Activated CD8-positive, alpha-beta memory T cell treated with anti-CD3 and anti-CD28 coated beads for 24 hours (primary cell): Measurements from ENCODE around the gene FGFR3.

ENCODE experiments used
- DNase-seq: peaks from one replicate; pipeline ENCODE4 v3.0.0-alpha.2; 2020

Gene FGFR3

DNA sequence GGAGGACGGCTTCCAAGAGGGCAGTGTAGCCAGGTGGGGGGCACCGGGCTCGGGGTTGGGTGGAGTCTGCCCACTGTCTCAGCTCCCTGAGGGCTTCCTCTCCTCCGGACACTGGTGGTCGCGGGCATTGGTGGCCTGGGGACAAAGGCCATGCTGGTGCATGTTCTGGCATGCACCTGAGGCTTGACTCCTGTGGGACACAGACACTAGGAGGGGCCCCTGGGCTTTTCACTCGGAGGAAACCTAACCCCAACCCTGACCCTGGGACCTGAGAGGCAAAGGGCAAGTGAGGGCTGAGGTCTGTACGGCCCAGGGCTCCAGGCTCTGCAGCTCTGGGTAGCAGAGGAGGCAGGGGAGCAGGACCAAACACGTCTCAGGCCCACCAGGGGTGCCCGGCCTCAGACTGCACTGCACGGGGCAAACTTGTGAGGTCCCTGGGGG lies 22.3 kb upstream of the FGFR3 start:
- no peak for DNase-seq

DNA sequence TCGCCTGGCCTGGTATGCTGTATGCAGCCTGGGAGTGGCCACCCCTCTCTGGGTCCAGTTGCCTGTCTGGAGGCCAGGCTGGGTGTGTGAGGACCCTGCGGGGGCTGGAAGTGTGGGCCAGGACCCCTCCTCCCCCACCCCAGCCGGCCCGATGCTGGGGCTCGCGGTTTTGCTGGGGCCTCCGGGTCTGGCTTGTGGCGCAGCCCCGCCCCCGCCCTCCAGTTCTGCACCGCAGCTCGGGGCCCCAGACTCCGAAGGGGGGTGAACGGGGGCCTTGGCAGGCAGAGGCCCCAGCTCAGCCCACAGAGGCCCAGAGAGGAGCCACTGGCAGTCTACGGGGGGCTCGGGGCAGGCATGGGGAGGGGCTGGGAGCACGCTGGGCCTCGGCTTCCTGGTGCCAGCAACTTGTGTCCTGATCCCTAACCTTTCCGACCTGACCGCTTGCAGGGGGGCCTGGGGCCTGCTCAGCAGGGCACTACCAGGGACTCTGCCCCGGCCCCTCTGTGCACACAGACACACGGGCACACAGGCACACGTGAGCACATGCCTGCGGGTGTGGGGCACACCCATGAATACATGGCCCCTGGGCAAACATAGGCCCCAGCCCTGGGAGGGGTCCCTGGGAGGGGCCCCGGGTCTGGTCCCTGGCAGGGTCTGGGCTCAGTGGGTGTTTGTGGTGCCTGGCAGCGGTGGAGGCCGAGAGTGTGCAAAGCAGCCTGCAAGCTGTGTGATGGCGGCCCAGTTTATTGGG lies 21.4 kb upstream of the FGFR3 start:
- DNase-seq, result no peak

DNA sequence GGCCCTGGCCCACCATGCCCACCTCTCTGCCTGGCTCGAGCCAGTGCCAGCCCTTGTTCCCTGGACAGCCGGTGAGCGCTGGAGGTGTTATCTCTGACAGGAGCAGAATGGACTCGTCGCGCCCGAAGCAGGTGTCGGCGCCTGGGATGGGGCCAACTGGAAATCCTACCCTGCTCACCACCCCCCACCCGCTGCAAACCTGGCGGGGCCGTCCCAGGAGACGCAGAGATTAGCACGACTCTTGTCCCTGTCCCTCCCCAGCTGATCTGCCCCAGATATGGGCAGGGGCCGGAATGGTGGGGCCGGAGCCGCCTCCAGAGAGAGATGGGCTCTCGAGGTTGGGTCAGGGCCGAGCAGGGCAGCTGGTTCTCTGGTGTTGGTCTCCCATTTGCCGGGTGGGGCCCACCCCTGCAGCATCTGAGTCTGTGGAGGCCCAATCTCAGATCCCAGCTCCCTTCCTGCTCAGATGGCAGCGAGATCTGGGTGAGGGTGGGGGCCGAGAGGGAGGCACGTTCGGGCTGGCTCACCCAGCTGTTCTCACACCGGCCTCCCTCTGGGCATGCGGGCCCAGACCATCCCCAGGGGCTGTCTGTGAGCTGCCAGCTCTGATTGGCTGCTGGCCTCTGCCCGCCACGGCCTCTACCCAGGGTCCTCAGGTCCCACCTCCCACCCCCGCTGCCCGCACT lies 20.1 kb upstream of the FGFR3 start:
- no peak for DNase-seq

DNA sequence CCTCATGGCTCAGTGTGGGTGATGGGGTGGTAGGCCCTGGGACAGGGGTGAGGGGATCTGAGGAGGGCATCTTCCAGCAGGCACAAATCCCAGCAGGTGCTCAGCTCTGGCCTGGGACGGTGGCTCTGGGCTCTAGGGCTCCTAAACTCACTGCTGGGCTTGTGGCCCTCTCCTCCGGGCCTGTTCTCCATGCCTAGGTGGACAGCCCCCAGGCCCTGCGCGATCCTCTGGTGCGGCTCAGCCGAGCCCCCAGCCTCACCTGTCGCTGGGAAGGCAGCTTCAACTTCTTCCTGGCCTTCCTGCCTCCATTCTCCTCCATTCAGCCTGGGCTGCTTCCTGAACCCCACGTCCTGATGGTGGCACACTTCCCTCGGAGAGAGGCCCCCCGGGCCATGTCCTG lies 19.3 kb upstream of the FGFR3 start:
- no peak for DNase-seq

DNA sequence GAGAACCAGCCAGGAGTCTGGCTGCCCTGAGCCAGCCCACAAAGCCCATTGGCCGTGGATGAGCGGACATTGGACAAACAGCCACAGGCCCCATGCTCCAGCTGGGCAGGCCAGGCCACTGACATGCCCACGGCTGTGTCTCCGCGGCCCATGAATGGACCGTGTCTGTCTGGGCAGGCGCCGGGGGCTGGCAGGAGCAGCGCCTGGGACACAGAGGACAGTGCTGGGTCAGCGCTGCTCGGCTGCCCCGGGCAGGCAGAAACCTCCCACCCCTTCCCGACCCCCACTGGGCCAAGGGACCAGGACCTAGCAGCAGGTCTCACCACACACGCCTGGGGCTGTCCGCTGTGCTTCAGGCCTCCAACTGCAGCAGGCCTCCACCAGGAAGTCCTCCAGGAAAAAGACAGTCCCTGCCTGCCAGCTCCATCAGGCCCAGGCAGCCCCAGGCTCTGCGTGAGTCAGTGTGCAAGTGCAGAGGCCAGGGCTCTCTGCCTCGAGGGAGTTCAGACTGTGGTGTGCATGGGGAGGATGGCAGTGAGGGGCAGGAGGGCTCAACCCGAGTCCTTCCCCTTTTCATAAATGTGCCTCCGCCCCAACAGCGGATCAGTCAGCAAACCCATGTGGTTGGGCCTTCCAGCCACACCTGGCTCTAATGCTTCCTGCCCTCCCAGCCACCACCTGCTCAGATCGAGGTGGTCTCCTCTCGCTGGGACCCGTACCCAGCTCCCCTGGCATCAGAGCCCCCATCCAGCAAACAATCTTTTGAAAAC lies 17.2 kb upstream of the FGFR3 start:
- no peak for DNase-seq

DNA sequence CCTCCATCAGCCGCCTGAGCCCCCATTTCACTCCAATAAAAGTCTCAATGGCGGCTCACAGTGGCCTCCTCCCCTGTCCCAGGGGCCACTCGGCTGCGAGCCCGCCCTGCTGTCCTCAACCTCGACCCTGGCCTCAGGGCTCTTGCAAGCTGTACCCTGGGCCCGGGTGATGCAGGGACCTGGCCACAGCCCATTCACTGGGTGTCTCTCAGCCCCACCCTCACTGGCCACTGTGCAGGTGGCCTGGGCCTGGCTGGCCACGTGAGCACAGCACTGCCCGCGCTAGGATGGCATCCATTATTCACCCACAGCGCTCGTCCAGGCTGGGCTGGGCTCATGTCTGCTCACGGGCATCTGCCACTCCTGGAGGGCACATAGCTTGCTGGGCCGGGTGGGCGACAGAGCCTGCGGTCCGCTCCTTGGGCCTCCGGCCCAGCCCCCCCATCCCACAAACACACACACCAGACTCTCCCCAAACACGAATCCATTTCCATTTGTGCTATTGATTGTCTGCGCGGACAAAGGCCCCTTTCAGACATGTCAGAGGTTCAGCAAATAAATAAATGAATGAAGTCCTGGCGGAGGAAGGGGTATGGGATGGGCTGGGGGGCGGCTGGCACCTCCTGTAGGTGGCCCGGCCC lies 16.5 kb upstream of the FGFR3 start:
- no peak for DNase-seq

DNA sequence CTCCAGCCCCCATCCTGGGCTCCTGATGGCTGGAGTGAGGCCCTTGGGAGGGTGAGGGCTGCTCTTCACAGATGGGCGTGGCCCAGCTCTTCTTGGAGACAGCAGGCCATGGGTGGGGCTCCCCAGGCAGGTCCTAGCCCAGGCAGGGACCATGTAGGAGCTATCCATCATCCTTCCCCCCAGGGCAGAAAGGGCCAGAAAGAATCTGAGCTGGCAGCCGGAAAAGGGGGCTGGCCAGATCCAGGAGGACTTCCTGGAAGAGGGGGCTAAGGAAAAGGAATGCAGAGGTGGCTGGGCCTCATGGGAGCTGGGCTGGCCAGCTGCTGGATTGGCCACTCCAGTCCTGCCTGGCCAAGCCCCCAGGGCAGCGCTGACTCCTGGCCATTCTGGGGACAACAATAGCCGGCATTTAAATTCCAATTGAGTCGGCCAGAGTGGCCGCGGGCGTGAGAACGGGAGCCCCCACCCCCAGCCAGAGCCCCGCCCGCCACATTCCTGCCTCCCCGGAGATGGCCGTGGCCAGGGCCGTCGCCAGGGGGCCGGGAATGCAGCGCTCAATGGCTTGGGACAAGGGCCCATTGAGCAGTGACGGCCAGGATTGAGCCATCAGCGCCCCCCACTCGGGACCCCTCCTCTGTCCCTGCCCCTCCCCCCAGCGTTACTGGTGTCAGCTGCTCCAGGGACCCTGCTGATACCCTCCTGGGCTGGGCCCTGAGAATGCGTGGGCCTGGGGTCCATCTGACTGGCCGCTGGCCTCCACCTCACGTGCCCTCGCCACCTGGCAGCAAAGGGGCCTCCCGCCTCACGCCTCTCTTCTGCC lies 15.1 kb upstream of the FGFR3 start:
- no peak for DNase-seq

DNA sequence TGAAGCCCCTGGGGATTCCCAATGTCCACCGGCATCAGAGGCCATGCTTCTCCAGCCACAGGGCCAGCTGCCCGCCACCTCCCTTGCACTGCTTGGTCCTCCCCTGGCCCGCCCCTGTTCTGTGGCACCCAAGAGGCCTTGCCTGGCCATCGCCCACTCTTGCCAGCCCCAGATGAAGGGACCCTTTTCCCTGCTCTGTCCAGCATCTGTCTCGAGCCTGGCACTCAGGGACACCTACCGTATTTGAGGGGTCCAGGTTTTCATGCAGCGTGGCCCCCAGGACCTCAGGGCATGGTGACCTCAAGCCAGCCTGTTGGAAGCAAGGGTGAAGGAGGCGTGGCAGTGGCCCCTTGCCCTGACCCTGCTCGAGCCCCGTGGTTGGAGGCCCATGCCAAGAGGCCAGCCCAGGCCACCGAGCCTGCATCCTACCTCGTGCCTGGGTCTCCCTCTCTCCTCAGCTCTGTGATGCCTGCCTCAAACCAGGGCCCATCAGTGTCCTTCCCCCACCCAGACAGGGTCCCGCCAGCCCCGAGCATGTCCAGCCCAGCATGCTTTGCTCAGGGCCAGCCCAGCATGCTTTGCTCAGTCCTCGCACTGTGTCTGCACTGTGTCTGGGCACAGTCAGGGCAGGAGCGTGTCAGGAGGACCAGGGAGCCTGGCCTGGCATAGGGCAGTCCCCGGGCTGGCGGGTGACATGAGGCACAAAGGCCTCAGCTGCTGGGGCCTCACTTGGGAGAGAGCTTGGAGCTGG lies 14.3 kb upstream of the FGFR3 start:
- no peak for DNase-seq

DNA sequence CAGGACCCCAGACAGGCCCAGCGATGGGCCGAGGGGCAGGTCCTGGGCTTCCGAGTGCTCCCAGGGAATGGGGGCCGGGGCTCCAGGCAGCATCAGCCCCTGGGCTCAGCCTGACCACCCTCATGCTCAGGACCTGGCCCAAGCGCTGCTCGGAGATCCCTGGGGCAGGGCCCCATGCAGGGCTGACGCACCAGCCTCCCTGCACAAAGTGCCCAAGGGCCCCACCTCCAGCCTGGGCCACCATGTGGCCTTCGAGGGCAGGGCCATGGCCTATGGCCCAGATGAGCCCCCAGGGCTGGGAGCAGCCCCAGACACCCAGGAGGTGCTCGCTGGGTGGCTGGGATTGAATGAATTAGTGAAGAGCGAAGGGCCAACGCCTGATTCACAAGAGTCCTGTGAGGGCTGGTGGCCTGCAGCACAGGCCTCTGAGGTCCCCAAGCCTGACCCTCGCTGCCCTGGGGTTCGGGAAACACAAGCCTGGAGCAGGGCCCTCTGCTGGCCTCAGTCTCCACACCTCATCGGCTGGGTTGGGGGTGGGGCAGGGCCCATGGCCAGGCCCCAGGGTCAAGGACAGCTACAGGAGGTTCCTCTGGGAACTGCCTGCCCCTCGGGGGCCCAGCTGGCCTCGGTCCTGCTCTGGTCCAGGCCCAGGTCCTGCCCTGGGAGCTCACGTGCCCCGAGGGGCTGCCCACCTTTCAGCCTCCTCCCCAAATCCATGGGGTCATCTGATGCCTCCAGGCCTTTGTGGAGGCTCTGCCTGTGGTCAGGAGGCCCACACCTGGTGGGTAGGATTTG lies 13.3 kb upstream of the FGFR3 start:
- DNase-seq, result no peak

DNA sequence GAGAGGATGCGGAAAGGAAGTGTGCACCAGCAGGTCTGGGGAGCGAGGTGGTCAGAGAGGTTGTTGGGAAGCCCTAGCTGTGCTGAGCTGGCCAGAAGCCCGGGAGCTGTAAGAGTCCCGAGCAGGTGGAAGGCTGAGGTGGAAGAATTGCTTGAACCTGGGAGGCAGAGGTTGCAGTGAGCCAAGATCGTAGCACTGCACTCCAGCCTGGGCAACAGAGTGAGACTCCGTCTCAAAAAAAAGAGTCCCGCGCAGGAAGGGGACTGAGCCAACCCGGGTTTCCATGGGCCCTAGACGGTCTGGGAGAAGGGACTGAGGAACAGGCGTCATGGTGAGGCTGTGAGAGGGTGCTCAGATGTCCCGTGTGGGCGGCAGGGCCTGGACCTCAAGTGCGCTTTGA lies 12.7 kb upstream of the FGFR3 start:
- no peak for DNase-seq

DNA sequence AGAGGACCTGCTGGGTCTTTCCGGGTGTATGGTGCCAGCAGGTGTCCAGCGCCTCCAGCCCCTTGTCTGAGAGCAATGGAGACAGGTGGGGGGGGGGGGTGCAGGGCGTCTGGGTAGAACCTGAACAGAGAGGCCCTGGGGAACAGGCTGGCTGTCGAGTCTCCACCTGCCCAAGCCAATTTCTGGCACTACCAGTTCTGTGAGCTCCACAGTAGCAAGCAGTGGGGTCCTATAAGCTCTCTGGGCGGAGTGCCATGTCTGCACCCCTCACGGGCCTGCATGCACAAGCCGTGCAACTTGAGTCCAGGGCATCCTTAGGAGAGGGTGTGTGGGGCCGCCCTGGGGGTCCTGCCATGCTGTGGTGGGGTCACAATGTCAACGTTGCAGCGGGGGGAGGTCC lies 10.1 kb upstream of the FGFR3 start:
- no peak for DNase-seq

DNA sequence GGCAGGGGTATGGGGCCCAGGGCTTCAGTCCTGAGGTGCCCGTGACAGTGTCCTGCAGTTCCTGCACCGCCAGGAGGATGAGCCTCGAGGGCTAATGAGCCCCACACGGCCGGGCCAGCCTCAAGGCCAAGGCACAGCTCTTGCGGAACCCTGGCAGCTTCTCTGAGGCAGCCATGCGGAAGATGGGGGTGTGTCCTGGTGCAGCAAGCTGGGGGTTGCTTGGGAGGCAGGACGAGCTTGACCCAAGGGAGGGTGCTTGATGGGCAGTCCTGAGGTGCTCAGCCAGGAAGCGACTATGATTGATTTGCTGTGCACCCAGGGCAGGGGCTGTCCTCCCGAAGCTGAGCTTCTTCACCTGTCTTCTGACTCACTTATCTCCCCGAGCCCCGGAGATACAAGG lies 9.1 kb upstream of the FGFR3 start:
- DNase-seq, result no peak

DNA sequence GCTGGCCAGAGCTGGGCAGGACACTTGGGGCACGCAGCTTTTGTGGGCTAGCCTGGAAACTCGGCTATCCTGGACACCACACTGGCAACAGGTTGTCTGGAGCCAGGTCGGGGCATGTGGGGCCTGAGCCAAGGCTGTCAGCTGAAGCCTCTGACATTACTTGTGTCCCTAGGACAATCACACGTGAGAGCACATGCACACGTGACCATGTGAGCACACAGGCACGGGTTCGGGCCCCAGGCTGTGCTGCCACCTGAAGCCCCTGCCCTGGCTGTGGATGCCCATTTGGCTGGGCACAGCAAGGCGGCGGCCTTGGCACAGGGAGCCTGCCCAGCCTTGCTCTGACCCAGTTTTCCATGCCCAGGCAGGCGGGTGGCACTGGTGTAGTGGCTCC lies 8.7 kb upstream of the FGFR3 start:
- no peak for DNase-seq

DNA sequence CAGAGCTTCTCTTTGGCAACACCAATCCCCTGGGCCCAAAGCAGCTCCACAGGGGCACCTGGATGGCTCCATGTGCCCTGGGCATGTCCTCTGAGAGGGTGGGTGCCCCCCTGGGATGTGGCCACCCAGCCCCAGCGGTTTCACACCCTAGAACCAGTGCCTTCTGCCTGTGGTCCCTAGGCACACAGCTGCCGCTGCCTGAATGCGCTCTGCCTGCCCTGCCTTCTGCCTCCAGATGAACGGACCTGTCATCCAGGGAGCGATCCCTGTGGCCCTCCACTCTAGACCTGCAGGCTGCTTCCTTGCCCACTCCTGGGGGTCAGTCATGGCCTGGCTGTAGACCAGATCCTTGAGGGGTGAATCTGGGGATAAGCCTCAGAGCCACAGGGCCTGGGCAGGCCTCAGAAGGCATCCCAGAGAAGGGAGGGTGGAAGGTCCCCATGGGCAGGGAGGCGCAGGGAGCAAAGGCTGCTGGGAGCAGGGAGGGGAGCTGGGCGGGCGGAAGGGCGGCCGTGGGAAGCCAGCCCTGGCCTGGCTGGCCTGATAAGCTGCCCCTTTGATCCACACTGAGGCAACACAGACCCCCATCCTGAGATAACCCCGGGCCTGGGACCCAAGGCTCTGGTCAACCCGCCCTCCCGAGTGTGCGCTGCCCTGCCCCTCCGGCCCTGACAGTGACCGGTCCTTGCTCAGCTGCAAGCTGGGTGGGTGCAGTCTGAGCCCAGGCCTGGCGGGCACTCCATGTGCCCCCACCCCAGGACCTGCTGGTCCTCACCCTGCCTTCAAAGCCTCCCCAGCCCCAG lies 8.1 kb upstream of the FGFR3 start:
- DNase-seq, result no peak

DNA sequence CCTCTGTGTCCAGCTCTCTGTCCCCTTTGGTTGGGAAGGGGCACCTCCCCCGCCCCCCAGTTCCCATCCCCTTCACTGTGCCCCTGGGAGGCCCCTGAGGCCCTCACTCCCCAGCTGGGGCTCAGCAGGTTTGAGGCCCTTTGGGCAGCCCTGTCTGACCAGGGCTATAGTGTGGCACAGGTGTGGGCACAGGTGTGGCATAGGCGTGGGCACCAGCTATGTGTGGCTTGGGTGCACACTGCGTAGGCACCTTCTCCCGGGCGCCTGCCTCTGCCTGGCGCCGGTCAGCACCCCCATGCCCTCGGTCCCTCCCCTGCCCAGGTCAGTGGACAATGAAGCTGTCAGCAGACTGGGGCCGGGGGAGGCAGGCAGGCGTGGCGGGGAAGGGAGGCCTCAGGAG lies 7.5 kb upstream of the FGFR3 start:
- no peak for DNase-seq

DNA sequence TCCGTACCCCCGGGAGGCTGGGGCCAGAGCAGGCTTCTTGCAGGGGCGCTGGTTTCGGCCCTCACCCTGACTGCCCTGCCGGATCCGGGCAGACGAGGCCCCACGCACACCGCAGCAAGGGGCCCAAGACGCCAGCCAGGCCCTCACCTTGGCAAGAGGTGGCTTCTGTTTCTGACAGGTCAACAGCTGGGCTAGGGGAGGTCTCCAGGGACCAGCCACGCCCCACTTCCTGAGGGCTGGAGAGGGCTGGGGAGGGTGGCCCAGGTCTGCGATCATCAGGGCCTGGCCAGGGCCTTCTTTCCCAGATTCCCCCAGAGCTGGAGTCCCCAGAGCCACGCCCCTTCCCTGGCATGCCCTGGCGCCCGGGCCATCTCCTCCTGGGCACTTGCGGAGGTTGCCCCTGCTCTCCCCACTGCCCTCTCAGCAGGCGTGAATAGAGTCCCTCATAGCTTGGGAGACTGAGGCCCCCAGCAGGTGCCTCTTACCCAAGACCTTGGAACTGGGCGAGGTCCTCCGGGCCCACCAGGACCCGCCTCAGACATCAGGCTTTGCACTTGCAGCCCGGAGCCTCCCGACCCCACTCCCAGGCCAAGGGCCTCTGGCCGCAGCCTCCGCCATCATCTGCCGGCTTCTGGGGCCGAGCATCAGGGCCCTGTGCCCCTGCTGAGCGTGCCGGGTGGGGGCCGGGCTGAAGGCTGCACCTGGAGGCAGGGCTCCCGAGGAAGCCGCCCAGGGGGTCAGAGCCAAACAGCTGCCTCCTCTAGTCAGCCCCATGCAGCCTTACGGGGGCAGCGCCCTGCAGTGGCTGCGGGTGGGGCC lies 6.3 kb upstream of the FGFR3 start:
- no peak for DNase-seq

DNA sequence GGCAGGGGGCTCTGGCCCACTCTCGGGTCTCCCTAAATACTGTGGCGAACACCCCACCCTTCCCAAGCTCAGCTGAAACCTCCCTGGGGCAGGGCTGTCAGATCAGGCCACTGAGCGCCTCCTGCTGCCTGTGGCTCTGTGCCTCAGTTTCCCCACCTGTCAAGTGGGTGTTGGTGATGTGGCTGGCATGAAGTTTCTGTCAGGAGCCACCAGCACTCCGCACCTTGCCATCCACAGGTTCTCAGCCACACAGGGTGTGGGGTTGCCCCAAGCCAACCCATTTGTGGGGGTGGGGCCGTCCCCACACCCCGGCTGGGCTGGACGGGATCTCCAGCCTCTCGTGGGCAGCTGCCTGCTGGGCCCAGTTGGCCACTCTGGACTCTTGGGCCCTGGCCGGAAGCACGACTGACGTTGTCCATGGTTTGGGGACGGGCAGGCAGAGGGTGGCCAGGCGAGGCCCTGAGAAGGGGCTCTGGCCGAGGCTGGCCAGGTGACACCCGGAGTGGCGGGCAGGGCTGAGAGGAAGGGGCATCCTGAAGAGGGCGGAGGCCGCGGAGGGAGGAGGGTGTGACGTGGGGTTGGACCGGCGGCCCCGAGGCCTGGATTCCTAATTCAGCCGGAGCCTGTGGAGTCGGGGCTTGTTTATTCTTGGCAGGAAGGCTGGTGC lies 5.5 kb upstream of the FGFR3 start:
- no peak for DNase-seq

DNA sequence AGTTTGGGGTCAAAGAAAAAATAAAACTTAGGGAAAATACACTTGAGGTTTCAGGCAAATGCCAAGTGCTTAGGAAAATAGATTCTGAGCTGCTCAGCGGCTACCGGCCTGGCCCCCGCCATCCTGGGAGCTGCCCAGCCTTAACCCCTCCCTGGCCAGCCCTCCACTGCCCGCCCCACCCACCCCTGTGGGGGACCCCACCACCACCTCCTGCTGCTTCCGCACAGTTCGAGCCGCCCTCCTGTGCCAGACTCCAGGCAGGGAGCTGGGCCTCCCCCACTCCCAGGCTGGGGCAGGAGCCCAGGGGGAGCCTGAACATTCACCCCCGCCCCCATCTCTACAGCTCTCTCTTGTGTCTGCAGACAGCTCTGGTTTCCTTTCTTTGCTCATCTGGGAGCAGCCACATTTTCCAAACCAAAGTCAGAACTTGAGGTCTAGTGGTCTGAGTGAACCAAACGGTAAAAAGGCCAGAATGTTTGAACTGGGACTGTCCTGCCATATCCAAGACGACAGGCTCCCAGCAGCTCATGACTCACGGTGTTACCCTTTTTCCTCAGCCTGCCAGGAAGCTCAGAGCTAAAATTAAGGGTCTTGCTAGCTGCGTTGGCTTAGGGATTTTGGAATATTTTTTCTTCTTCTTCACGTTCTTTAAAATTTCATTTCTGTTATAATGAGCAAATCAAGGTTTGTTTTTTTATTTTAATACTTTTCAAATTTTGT lies 4.7 kb upstream of the FGFR3 start:
- DNase-seq, result no peak
